Activated CD4-positive, alpha-beta T cell treated with anti-CD3 and anti-CD28 coated beads for 36 hours (primary cell): ENCODE results near the gene USP36. TPM values are rescaled to one million over a fixed set of nuclear protein-coding genes. Genes with fewer than 3 reads are reported as not detected.
A peak's percentile ranks its signal among the peaks of the same experiment; 100 is the strongest.
"Not testable (repeated sequence)": the region's sequence is repeated elsewhere in the genome, so short reads cannot be mapped to it uniquely, and the experiment has no call there.

Experiments
- ATAC-seq: fragments of 200-7000 bp; cut with Tn5 transposase; one replicate; pipeline ENCODE4 v1.10.0; 2021; ENCODE audit warnings: mild to moderate bottlenecking, moderate library complexity
- CTCF ChIA-PET: fragments of 350-600 bp; sonication (Branson Sonifier 250); formaldehyde crosslinking; loops from one replicate; lab custom pipeline; 2021; ENCODE audit warnings: antibody characterized with exemption; lab: Charles Lee
- POLR2A ChIA-PET: fragments of 350-600 bp; sonication (Branson Sonifier 250); formaldehyde crosslinking; loops from one replicate; lab custom pipeline; 2021; ENCODE audit warnings: antibody characterized with exemption, inconsistent platforms; lab: Charles Lee
- DNase-seq: peaks from one replicate; pipeline ENCODE4 v3.0.0-alpha.2; 2020
- H3K27ac Mint-ChIP-seq: one replicate; pipeline ENCODE4 v1.8.0; 2021; ENCODE audit warnings: mixed read lengths
- H3K27me3 Mint-ChIP-seq: one replicate; pipeline ENCODE4 v1.8.0; 2021; ENCODE audit warnings: mixed read lengths
- H3K36me3 Mint-ChIP-seq: one replicate; pipeline ENCODE4 v1.8.0; 2021; ENCODE audit warnings: low read depth, mixed read lengths
- H3K4me1 Mint-ChIP-seq: one replicate; pipeline ENCODE4 v1.8.0; 2021; ENCODE audit warnings: mixed read lengths
- H3K4me3 Mint-ChIP-seq: one replicate; pipeline ENCODE4 v1.8.0; 2021; ENCODE audit warnings: mild to moderate bottlenecking, moderate library complexity, mixed read lengths
- H3K9me3 Mint-ChIP-seq: one replicate; pipeline ENCODE4 v1.8.0; 2021; ENCODE audit warnings: low read depth, mixed read lengths
- intact Hi-C, 2 experiments: fragments of 100-400 bp; cut with DNase I in 1 of 2; cut with micrococcal nuclease in 1 of 2; formaldehyde crosslinking; loops; one replicate each; pipeline versions ENCODE4 v1.14.2 to v1.15.1; 2022 to 2024; cut with DNase I, micrococcal nuclease
- total RNA-seq, 2 experiments: library from RNA; stranded (reverse); gene quantifications; one replicate each; pipeline ENCODE4 v1.2.3, GENCODE V29; 2021

USP36 gene
- total RNA-seq, 2 experiments from 2014 or later, result 90.1 to 92.5 TPM

GRCh38 chr17:78751447-78752161, 89.0 kb downstream of the USP36 start:
- Mint-ChIP-seq H3K36me3 (peaks cover 6% of the 10 kb centered on the region), H3K4me1 (peaks cover 94% of the 10 kb centered on the region), H3K9me3 (no peaks in the 10 kb centered on the region), H3K4me3 (peak overlapping the region; percentile 9), H3K27me3 (no peaks in the 10 kb centered on the region), H3K27ac (peak overlapping the region; percentile 83)
- ATAC-seq (no peak), DNase-seq (no peak)
- POLR2A ChIA-PET, result no interaction called here
- intact Hi-C loops, result loop anchor here in 1 of 2 experiments (2.0 kb wide), 1 partner anchor 15 kb away; no protein-coding TSS in a partner anchor
- CTCF ChIA-PET, result interaction anchor here (0.7 to 2.1 kb wide), 3 partner anchors 25 to 42 kb away, joined by 3 to 9 read pairs (median 3); no protein-coding TSS in a partner anchor

- H3K4me3 Mint-ChIP-seq, DNase-seq, H3K36me3 Mint-ChIP-seq, intact Hi-C loops, H3K9me3 Mint-ChIP-seq, H3K27me3 Mint-ChIP-seq, ATAC-seq: not testable (repeated sequence)
- Mint-ChIP-seq H3K27ac (peak overlapping the region; percentile 83), H3K4me1 (peaks cover 94% of the 10 kb centered on the region)
- ChIA-PET POLR2A (interaction anchor here (1.3 kb wide), 1 partner anchor 8 kb away, joined by 3 read pairs; no protein-coding TSS in a partner anchor), CTCF (interaction anchor here (0.7 to 2.1 kb wide), 3 partner anchors 25 to 42 kb away, joined by 3 to 9 read pairs (median 3); no protein-coding TSS in a partner anchor)
Observed at GRCh38 chr17:78751000-78751399, 89.6 kb downstream of the USP36 start.

GRCh38 chr17:78748730-78749317, 91.8 kb downstream of the USP36 start:
- no peaks in the 10 kb centered on the region for H3K9me3 Mint-ChIP-seq
- DNase-seq, result peak; percentile 85
- ChIA-PET CTCF (interaction anchor here (0.9 to 5.2 kb wide), 9 partner anchors 10 to 70 kb away, joined by 3 to 54 read pairs (median 7); no protein-coding TSS in a partner anchor), POLR2A (interaction anchor here (0.7 to 2.3 kb wide), 11 partner anchors 10 to 392 kb away, joined by 3 to 22 read pairs (median 13); no protein-coding TSS in a partner anchor)
- H3K27me3 Mint-ChIP-seq, result no peaks in the 10 kb centered on the region
- H3K36me3 Mint-ChIP-seq, result peaks cover 10% of the 10 kb centered on the region
- ATAC-seq, result peak; percentile 77
- peaks cover 98% of the 10 kb centered on the region for H3K4me1 Mint-ChIP-seq
- intact Hi-C loops, result loop anchor here (1.0 to 10.0 kb wide), 11 partner anchors 10 to 1304 kb away; partner anchors contain the start of genes CYTH1 (in 1 of the 2) and SOCS3 (in 1 of the 2)
- peak overlapping the region; percentile 94 for H3K27ac Mint-ChIP-seq
- peak overlapping the region; percentile 64 for H3K4me3 Mint-ChIP-seq

- Mint-ChIP-seq H3K27ac (peak overlapping the region; percentile 94), H3K4me1 (peaks cover 99% of the 10 kb centered on the region), H3K27me3 (no peaks in the 10 kb centered on the region), H3K9me3 (no peaks in the 10 kb centered on the region), H3K4me3 (peak overlapping the region; percentile 64), H3K36me3 (peaks cover 14% of the 10 kb centered on the region)
- POLR2A ChIA-PET, result interaction anchor here (0.6 to 2.3 kb wide), 16 partner anchors 8 to 388 kb away, joined by 3 to 22 read pairs (median 6); partner anchors contain the start of gene SOCS3
- DNase-seq (peak; percentile 76), ATAC-seq (peak; percentile 63)
- CTCF ChIA-PET, result interaction anchor here (0.6 to 5.2 kb wide), 16 partner anchors 9 to 367 kb away, joined by 3 to 54 read pairs (median 4); no protein-coding TSS in a partner anchor
- intact Hi-C loops, result loop anchor here (1.0 to 10.0 kb wide), 11 partner anchors 11 to 1303 kb away; partner anchors contain the start of genes CYTH1 (in 1 of the 2) and SOCS3 (in 1 of the 2)
Observed at GRCh38 chr17:78748048-78748729, 92.4 kb downstream of the USP36 start.

GRCh38 chr17:78747488-78747887, 93.1 kb downstream of the USP36 start:
- intact Hi-C loops, result loop anchor here (1.0 to 10.0 kb wide), 3 partner anchors 10 to 1303 kb away; no protein-coding TSS in a partner anchor
- DNase-seq, result no peak

GRCh38 chr17:78746949-78747269, 93.7 kb downstream of the USP36 start:
- Mint-ChIP-seq H3K36me3 (peaks cover 18% of the 10 kb centered on the region), H3K4me3 (peak overlapping the region; percentile 64), H3K27ac (peak overlapping the region; percentile 94), H3K9me3 (no peaks in the 10 kb centered on the region), H3K27me3 (no peaks in the 10 kb centered on the region), H3K4me1 (peaks cover 97% of the 10 kb centered on the region)
- DNase-seq, result no peak
- ChIA-PET CTCF (interaction anchor here (1.0 to 5.2 kb wide), 10 partner anchors 11 to 51 kb away, joined by 3 to 54 read pairs (median 5); no protein-coding TSS in a partner anchor), POLR2A (interaction anchor here (0.8 to 1.0 kb wide), 2 partner anchors 33 to 37 kb away, joined by 3 to 4 read pairs; no protein-coding TSS in a partner anchor)
- ATAC-seq, result no peak
- intact Hi-C loops, result loop anchor here (1.0 to 10.0 kb wide), 3 partner anchors 10 to 1302 kb away; no protein-coding TSS in a partner anchor

More at GRCh38 chr17:78747488-78747887, 93.1 kb downstream of the USP36 start:
- peaks cover 18% of the 10 kb centered on the region for H3K36me3 Mint-ChIP-seq
- no peaks in the 10 kb centered on the region for H3K27me3 Mint-ChIP-seq
- peak overlapping the region; percentile 64 for H3K4me3 Mint-ChIP-seq
- ATAC-seq, result peak; percentile 43
- no peaks in the 10 kb centered on the region for H3K9me3 Mint-ChIP-seq
- CTCF ChIA-PET, result interaction anchor here (0.6 to 5.2 kb wide), 20 partner anchors 8 to 366 kb away, joined by 3 to 54 read pairs (median 5); no protein-coding TSS in a partner anchor
- POLR2A ChIA-PET, result interaction anchor here (0.6 to 2.3 kb wide), 12 partner anchors 9 to 57 kb away, joined by 3 to 22 read pairs (median 12); no protein-coding TSS in a partner anchor
- H3K4me1 Mint-ChIP-seq, result peaks cover 97% of the 10 kb centered on the region
- H3K27ac Mint-ChIP-seq, result peak overlapping the region; percentile 94

- DNase-seq (no peak), ATAC-seq (no peak)
- Mint-ChIP-seq H3K27me3 (no peaks in the 10 kb centered on the region), H3K4me3 (peak overlapping the region; percentile 24), H3K4me1 (peaks cover 97% of the 10 kb centered on the region), H3K27ac (peak overlapping the region; percentile 94), H3K36me3 (peaks cover 18% of the 10 kb centered on the region), H3K9me3 (no peaks in the 10 kb centered on the region)
- intact Hi-C loops, result loop anchor here in 1 of 2 experiments (5.0 to 10.0 kb wide), 2 partner anchors 364 to 1302 kb away; no protein-coding TSS in a partner anchor
- CTCF ChIA-PET, result interaction anchor here (0.8 to 5.2 kb wide), 11 partner anchors 11 to 51 kb away, joined by 3 to 54 read pairs (median 5); no protein-coding TSS in a partner anchor
- POLR2A ChIA-PET, result interaction anchor here (0.8 to 1.0 kb wide), 3 partner anchors 10 to 37 kb away, joined by 3 to 4 read pairs (median 3); no protein-coding TSS in a partner anchor
Observed at GRCh38 chr17:78746263-78746948, 94.2 kb downstream of the USP36 start.

Other genes with a start within 250 kb of the USP36 start
- gene CYTH1, start 58.5 kb downstream of the USP36 start, total RNA-seq, result 100 to 1,000 TPM; 109 to 130 TPM
- gene CEP295NL, start 62.4 kb upstream of the USP36 start, total RNA-seq, result not detected
- 1 to 10 TPM; 1.6 to 1.9 TPM for gene TIMP2, start 84.6 kb upstream of the USP36 start, total RNA-seq
- 10 to 100 TPM; 64.4 to 71.2 TPM for gene LGALS3BP, start 139.1 kb upstream of the USP36 start, total RNA-seq
- 10 to 100 TPM; 44.0 to 52.9 TPM for gene CANT1, start 168.9 kb upstream of the USP36 start, total RNA-seq
- under 1 TPM in 1 of 2 experiments, not detected in 1; 0.14 TPM for gene C1QTNF1, start 183.4 kb upstream of the USP36 start, total RNA-seq
- gene ENGASE, start 234.0 kb upstream of the USP36 start, total RNA-seq, result 10 to 100 TPM; 17.3 to 23.7 TPM